ENCODE results near the gene ABI1. TPM values are rescaled to one million over a fixed set of nuclear protein-coding genes. Genes with fewer than 3 reads are reported as not detected.
A peak's percentile ranks its signal among the peaks of the same experiment; 100 is the strongest.

ABI1 gene
- total and polyA plus RNA-seq, 9 of the 15 experiments (the other 6 are each of a cell fraction or from before 2014, with no cell fraction given), result 22.1 to 52.3 (median 39.0) TPM

DNA sequence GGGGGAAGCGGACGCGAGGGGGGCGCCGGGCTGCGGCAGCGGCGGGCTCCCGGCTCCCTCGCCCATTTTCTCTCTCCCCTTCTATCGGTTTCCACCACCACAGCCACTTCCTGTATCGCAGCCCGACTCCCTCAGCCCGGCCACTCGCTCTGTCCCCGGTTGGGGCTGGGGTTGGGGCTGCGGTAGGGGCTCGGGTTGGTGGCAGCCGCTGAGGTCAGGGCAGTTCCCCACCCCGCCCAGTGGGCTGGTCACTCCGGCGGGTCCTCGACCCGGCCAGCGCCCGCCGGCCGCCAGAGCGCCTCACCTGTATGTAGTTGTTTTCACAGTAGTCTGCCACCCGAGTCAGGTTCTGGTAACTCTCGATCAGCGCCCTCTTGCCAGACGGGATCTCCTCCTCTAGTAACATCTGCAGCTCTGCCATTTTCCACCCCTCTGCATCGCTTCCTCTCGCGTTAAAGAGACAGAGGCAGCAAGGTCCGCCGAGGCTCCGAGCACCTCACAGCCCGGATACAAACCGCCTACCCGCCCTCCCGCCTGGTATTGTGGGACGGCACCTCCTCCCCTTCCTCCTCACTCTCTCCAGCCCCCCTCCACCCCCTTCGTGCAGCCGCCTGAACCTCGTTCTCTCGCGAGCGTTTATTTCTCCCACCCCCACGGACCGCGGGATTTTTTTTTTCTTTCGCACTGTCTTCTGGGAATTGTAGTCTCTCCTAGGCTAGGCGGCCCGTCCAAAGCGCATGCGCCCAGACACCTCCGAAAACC lies at the start of gene ABI1 (continued):
- TF ChIP-seq PCBP1 (IDR thresholded peaks at IDR 0.05; ENCODE audit: low read depth, low read length, poor library complexity, severe bottlenecking) (peak; percentile 85), SRSF3 (IDR thresholded peaks at IDR 0.05; ENCODE audit: insufficient read depth, low read length) (no peak), POLR2G (IDR thresholded peaks at IDR 0.05; ENCODE audit: low read depth, low read length) (peak; percentile 87), MYC (IDR thresholded peaks at IDR 0.05; ENCODE audit: low read depth, low read length) (peak; percentile 50; the same call in 1 of the 2 replicates), MYC (CRISPR knock-in tag; IDR thresholded peaks at IDR 0.05; ENCODE audit: borderline replicate concordance, low read depth) (no peak), MEF2A (IDR thresholded peaks at IDR 0.05; ENCODE audit: control insufficient read depth, low read depth, low read length) (no peak), RBM14 (IDR thresholded peaks at IDR 0.05; ENCODE audit: borderline replicate concordance, insufficient read depth, low read depth, low read length) (no peak), ARID2 (IDR thresholded peaks at IDR 0.05) (no peak), FOSL1 (tag; conservative IDR thresholded peaks at IDR 0.05) (0 out of 2 replicates have a peak, but pooled peaks have one; percentile 8), ZNF695 (CRISPR knock-in tag; IDR thresholded peaks at IDR 0.05) (no peak), LCOR (CRISPR knock-in tag; IDR thresholded peaks at IDR 0.05) (no peak), HDAC1 (IDR thresholded peaks at IDR 0.05) (peak in 1 of 2 experiments; percentile 64; a peak in 1 of 4 replicates), ZNF785 (CRISPR knock-in tag; IDR thresholded peaks at IDR 0.05) (no peak)
- TF ChIP-seq, protein P1, sequence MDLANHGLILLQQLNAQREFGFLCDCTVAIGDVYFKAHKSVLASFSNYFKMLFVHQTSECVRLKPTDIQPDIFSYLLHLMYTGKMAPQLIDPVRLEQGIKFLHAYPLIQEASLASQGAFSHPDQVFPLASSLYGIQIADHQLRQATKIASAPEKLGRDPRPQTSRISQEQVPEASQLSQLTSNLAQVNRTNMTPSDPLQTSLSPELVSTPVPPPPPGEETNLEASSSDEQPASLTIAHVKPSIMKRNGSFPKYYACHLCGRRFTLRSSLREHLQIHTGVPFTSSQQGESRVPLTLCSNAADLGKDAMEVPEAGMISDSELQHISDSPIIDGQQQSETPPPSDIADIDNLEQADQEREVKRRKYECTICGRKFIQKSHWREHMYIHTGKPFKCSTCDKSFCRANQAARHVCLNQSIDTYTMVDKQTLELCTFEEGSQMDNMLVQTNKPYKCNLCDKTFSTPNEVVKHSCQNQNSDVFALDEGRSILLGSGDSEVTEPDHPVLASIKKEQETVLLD (IDR thresholded peaks at IDR 0.05), result peak; percentile 83
- TF ChIP-seq, protein P2, sequence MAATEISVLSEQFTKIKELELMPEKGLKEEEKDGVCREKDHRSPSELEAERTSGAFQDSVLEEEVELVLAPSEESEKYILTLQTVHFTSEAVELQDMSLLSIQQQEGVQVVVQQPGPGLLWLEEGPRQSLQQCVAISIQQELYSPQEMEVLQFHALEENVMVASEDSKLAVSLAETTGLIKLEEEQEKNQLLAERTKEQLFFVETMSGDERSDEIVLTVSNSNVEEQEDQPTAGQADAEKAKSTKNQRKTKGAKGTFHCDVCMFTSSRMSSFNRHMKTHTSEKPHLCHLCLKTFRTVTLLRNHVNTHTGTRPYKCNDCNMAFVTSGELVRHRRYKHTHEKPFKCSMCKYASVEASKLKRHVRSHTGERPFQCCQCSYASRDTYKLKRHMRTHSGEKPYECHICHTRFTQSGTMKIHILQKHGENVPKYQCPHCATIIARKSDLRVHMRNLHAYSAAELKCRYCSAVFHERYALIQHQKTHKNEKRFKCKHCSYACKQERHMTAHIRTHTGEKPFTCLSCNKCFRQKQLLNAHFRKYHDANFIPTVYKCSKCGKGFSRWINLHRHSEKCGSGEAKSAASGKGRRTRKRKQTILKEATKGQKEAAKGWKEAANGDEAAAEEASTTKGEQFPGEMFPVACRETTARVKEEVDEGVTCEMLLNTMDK (IDR thresholded peaks at IDR 0.05; ENCODE audit: borderline replicate concordance, insufficient read depth, low read depth, low read length, poor library complexity, severe bottlenecking), result no peak
- TF ChIP-seq, protein P3, sequence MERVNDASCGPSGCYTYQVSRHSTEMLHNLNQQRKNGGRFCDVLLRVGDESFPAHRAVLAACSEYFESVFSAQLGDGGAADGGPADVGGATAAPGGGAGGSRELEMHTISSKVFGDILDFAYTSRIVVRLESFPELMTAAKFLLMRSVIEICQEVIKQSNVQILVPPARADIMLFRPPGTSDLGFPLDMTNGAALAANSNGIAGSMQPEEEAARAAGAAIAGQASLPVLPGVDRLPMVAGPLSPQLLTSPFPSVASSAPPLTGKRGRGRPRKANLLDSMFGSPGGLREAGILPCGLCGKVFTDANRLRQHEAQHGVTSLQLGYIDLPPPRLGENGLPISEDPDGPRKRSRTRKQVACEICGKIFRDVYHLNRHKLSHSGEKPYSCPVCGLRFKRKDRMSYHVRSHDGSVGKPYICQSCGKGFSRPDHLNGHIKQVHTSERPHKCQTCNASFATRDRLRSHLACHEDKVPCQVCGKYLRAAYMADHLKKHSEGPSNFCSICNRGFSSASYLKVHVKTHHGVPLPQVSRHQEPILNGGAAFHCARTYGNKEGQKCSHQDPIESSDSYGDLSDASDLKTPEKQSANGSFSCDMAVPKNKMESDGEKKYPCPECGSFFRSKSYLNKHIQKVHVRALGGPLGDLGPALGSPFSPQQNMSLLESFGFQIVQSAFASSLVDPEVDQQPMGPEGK (CRISPR knock-in tag; IDR thresholded peaks at IDR 0.05; ENCODE audit: borderline replicate concordance), result no peak
- TF ChIP-seq, protein P4, sequence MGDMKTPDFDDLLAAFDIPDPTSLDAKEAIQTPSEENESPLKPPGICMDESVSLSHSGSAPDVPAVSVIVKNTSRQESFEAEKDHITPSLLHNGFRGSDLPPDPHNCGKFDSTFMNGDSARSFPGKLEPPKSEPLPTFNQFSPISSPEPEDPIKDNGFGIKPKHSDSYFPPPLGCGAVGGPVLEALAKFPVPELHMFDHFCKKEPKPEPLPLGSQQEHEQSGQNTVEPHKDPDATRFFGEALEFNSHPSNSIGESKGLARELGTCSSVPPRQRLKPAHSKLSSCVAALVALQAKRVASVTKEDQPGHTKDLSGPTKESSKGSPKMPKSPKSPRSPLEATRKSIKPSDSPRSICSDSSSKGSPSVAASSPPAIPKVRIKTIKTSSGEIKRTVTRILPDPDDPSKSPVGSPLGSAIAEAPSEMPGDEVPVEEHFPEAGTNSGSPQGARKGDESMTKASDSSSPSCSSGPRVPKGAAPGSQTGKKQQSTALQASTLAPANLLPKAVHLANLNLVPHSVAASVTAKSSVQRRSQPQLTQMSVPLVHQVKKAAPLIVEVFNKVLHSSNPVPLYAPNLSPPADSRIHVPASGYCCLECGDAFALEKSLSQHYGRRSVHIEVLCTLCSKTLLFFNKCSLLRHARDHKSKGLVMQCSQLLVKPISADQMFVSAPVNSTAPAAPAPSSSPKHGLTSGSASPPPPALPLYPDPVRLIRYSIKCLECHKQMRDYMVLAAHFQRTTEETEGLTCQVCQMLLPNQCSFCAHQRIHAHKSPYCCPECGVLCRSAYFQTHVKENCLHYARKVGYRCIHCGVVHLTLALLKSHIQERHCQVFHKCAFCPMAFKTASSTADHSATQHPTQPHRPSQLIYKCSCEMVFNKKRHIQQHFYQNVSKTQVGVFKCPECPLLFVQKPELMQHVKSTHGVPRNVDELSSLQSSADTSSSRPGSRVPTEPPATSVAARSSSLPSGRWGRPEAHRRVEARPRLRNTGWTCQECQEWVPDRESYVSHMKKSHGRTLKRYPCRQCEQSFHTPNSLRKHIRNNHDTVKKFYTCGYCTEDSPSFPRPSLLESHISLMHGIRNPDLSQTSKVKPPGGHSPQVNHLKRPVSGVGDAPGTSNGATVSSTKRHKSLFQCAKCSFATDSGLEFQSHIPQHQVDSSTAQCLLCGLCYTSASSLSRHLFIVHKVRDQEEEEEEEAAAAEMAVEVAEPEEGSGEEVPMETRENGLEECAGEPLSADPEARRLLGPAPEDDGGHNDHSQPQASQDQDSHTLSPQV (IDR thresholded peaks at IDR 0.05), result no peak
